Right lobe of liver (tissue), 6 donors: ENCODE measurements around the gene OSBPL3. TPM values are rescaled to one million over a fixed set of nuclear protein-coding genes. Genes with fewer than 3 reads are reported as not detected.

ENCODE experiments used
- ATAC-seq, 4 donors: fragments of 200-7000 bp; cut with Tn5 transposase; one replicate each; pipeline ENCODE4 v1.9.1; 2020; ENCODE audit warnings: mild to moderate bottlenecking in 4 of 4, moderate library complexity in 4 of 4
- DNase-seq, 3 donors: peaks; one replicate each; pipeline ENCODE4 v3.0.0-alpha.2; 2020
- H3K27ac ChIP-seq, 3 donors: fragments of 200-600 bp; one replicate each; pipeline ENCODE4 v1.8.0; 2022
- H3K27me3 ChIP-seq, 2 donors: fragments of 200-600 bp; one replicate each; pipeline ENCODE4 v1.8.0; 2022
- H3K36me3 ChIP-seq, 4 donors: fragments of 200-600 bp; sonication (generic) in 1 of 4; one replicate each; pipeline versions ENCODE4 v1.5.1 to v1.8.0; 2017 to 2022; ENCODE audit warnings: control low read depth in 1 of 4
- H3K4me1 ChIP-seq, 4 donors: fragments of 200-600 bp; sonication (generic) in 1 of 4; one replicate each; pipeline versions ENCODE4 v1.5.1 to v1.8.0; 2017 to 2022; ENCODE audit warnings: control low read depth in 1 of 4
- H3K4me3 ChIP-seq, 3 donors: fragments of 200-600 bp; one replicate each; pipeline ENCODE4 v1.8.0; 2022
- H3K9me3 ChIP-seq, 4 donors: fragments of 200-600 bp; sonication (generic) in 1 of 4; one replicate each; pipeline versions ENCODE4 v1.5.1 to v1.8.0; 2017 to 2022; ENCODE audit warnings: control low read depth in 1 of 4
- POLR2A ChIP-seq: fragments of 450-650 bp; IDR thresholded peaks from one replicate; pipeline ENCODE4 v1.6.1; 2017; ENCODE audit warnings: antibody characterized with exemption, mild to moderate bottlenecking
- WGBS: methylation state at CpG from one replicate; pipeline ENCODE4 v1.1.6; 2018; ENCODE audit warnings: low coverage, low lambda C conversion rate; ENCODE audit not compliant: insufficient coverage; ENCODE audit errors: missing lambda C conversion rate; 5-methylcytosine and 5-hydroxymethylcytosine counted together
- intact Hi-C, 2 donors: fragments of 100-400 bp; cut with DNase I; formaldehyde crosslinking; loops; one replicate each; pipeline versions ENCODE4 v1.11.2 to v1.14.1; 2022
- total RNA-seq, 6 experiments: library from RNA; depleted of rRNA in 2 of 6; stranded (reverse); fragments of >200 nt in 2 of 6; fragmentation: NEBNext Ultra II Directional in 3 of 6; extraction: Animal tissue kit (Norgen Biotek cat#: 25700) in 3 of 6; gene quantifications; one replicate each; pipeline versions ENCODE4 v1.1.0 to v1.2.4, GENCODE V29; 2016 to 2023
- TF ChIP-seq, protein P1 (sequence below), 4 donors: fragments of 200-600 bp in 3 of 4; fragments of 450-650 bp in 1 of 4; IDR thresholded peaks; one replicate each; pipeline versions ENCODE4 v1.5.1 to v1.8.0; 2016 to 2022; ENCODE audit warnings: antibody characterized with exemption in 4 of 4, mild to moderate bottlenecking in 2 of 4
- donor health status: DM: no; HTN: yes; CAD: no.
- donor health status: DM: no; HTN: no; CAD: no.
- donor health status: DM: no; HTN: no; CAD: no.
- donor health status: DM: no; HTN: yes; CAD: no.
- donor health status: DM: no; HTN: yes; CAD: no.

The OSBPL3 gene
- total RNA-seq, 6 experiments from 2014 or later = 0.70 to 8.2 (median 2.4) TPM

DNA sequence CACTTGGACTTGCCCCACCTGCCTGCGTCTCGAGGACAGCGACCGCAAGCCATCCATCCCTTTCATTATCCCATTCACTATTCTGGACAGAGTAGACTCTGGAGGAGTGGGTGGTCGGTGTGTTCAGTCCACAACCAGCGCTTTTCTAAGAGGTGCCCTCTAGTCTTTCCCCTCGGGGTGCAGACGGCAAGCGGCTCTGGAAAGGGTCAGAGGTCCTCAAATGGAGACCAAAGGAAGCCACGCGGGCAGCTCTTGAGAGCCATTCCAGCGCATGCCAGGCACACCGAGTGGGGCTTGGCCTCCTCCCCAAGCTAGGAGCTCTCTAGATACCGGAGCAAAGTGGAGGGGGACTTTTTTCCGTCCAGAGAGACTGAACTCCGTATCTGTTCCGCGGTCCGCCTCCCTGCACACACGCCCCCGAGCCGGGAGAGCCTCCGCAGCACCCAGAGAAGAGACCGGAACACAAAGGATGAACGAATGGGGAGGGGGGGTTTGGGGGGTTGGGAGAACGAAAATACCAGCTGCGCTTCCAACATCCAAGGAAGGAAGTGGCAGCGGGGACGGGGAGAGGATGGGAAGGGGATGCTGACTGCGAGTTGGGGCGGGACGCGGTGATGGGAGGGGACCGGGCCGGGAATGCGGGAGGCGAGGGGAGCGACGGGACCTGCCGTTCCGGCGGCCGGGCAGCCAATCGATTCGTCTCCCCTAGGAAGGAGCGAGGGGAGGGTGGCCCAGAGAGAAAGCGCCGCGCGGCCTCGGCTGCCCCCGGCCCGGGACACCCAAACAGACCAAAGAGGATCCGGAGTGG is 223.2 kb downstream of the OSBPL3 start:
- Histone ChIP-seq H3K4me1 (peaks cover 0 to 6% (median 0%) of the 10 kb centered on the region in 4 donors), H3K27ac (peak overlapping the region in 1 of 3 donors; percentile 73), H3K27me3 (no peaks in the 10 kb centered on the region), H3K9me3 (no peaks in the 10 kb centered on the region), H3K36me3 (no peaks in the 10 kb centered on the region), H3K4me3 (peak overlapping the region; percentile 79 to 86 (median 84))
- TF ChIP-seq POLR2A = no peak
- TF ChIP-seq, protein P1, sequence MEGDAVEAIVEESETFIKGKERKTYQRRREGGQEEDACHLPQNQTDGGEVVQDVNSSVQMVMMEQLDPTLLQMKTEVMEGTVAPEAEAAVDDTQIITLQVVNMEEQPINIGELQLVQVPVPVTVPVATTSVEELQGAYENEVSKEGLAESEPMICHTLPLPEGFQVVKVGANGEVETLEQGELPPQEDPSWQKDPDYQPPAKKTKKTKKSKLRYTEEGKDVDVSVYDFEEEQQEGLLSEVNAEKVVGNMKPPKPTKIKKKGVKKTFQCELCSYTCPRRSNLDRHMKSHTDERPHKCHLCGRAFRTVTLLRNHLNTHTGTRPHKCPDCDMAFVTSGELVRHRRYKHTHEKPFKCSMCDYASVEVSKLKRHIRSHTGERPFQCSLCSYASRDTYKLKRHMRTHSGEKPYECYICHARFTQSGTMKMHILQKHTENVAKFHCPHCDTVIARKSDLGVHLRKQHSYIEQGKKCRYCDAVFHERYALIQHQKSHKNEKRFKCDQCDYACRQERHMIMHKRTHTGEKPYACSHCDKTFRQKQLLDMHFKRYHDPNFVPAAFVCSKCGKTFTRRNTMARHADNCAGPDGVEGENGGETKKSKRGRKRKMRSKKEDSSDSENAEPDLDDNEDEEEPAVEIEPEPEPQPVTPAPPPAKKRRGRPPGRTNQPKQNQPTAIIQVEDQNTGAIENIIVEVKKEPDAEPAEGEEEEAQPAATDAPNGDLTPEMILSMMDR (IDR thresholded peaks at IDR 0.05) = no peak
- 19% methylated on average over 21 of the region's 54 CpGs for WGBS
- intact Hi-C loops = no loop called here
- DNase-seq = peak in 1 of 3 donors; percentile 64
- ATAC-seq = peak; percentile 42 to 68 (median 48)

DNA sequence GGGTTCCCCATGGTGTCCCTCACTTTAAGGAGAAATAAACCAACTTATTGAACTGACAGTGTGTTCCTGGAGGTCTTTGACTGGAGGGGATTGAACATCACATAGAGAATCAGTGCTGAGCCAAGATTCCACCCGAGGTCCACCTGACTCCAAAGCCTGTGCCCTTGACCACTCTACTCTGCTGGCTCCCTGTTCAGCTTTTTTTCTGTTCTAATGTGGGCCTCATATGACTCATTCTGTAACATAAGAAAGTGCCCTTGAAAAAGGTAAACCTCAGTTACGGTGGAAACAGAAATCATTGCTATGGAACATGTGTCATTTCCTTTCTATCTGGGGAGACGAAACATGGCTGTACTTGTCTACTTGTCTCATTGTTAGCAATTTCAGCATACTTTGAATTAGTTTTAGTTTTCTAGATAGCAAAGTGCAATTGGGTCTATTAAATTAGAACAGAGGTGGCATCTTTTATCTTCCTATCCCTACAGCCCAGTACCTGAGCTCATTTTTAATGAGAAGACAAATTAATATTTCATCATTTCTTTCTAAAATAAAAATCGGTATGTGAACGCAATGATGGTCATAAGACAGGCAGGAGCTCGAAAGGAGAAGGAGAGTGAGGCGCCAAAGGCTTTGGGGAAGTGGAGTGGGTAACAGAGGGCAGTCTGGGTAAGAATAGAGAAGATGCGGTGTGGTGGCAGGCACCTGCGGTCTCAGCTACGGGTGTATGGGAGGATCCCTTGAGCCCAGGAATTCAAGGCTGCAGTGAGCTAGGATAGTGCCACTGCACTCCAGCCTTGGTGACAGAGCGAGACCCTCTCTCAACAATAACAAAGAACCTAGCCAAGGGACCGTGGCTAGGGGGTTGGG is 224.2 kb downstream of the OSBPL3 start:
- intact Hi-C loops = no loop called here
- DNase-seq (no peak), ATAC-seq (no peak)
- TF ChIP-seq POLR2A = no peak
- TF ChIP-seq, protein P1 (IDR thresholded peaks at IDR 0.05) = no peak
- Histone ChIP-seq H3K4me1 (peaks cover 0 to 6% (median 0%) of the 10 kb centered on the region in 4 donors), H3K9me3 (no peaks in the 10 kb centered on the region), H3K27ac (no peak overlapping the region), H3K27me3 (no peaks in the 10 kb centered on the region), H3K4me3 (no peak overlapping the region), H3K36me3 (no peaks in the 10 kb centered on the region)
- WGBS = 75% methylated on average over 11 of the region's 12 CpGs

GRCh38 chr7:24754906-24755506 is 225.0 kb downstream of the OSBPL3 start:
- Histone ChIP-seq H3K4me1 (peaks cover 0 to 6% (median 0%) of the 10 kb centered on the region in 4 donors), H3K27ac (no peak overlapping the region), H3K9me3 (no peaks in the 10 kb centered on the region), H3K4me3 (no peak overlapping the region), H3K27me3 (no peaks in the 10 kb centered on the region), H3K36me3 (no peaks in the 10 kb centered on the region)
- no peak for ATAC-seq
- no peak for TF ChIP-seq POLR2A
- TF ChIP-seq, protein P1 (IDR thresholded peaks at IDR 0.05) = no peak
- no peak for DNase-seq
- WGBS = 89% methylated on average over 3 of the region's 3 CpGs
- intact Hi-C loops = no loop called here

DNA sequence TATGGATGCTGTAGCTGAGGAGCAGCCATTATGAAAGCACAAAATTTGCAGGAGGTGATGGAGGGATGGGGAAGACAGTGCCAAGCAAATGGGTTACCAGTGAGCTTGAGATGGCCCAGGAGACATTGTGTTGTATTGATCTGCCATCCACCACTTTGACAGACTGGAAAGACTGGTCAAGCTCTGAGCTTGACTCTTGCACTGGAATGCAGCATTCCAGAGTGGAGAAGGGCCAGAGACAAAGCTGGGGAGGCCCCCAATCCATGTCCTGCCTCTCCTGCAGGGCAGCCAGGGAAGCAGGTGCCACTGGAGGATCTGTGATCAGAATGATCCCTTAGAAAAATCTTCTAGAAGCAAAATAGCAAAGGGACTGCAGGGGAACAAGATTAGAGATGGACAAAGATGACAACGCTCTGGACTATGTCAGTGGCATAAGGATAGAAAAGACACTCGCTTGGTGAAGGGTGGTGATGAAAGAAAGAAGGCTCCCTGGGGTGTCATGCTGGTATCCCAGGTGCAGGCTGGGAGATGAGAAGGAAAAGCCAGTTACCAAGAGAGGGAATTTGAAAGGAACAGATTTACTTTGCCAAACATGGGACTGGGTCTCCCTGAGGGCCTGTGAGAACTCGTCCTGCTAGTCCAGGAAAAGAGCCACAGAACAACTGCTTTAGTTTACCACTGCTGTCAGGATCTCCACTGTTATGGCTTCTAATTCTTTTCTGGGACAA is 227.7 kb downstream of the OSBPL3 start:
- H3K27ac ChIP-seq = no peak overlapping the region
- ATAC-seq (no peak), DNase-seq (no peak)
- intact Hi-C loops = no loop called here
- no peaks in the 10 kb centered on the region for H3K36me3 ChIP-seq
- TF ChIP-seq, protein P1 (IDR thresholded peaks at IDR 0.05) = no peak
- no peak for TF ChIP-seq POLR2A
- 72% methylated on average over 3 of the region's 3 CpGs for WGBS
- H3K9me3 ChIP-seq = no peaks in the 10 kb centered on the region
- no peaks in the 10 kb centered on the region for H3K4me1 ChIP-seq
- no peak overlapping the region for H3K4me3 ChIP-seq
- no peaks in the 10 kb centered on the region for H3K27me3 ChIP-seq
